SK-N-SH (cell line): Measurements from ENCODE around the gene MYO1D. TPM values are rescaled to one million over a fixed set of nuclear protein-coding genes. Genes with fewer than 3 reads are reported as not detected.

Source experiments
- CTCF ChIA-PET: fragments of 300-600, 350-600 bp; formaldehyde crosslinking; extraction: SDS; loops from one replicate; lab custom pipeline; 2021; lab: Yijun Ruan, JAX
- POLR2A ChIA-PET: fragments of 350-600 bp; sonication (Branson Sonifier 250); formaldehyde crosslinking; extraction: SDS; loops from one replicate; lab custom pipeline; 2020; ENCODE audit warnings: antibody characterized with exemption, inconsistent platforms; lab: Yijun Ruan, JAX
- DNase-seq: peaks from one replicate; pipeline ENCODE4 v3.0.0; 2012
- H2AFZ ChIP-seq: fragments of 200-600 bp; sonication (generic); 2 replicates; pipeline ENCODE4 v1.8.1; 2016; ENCODE audit warnings: antibody characterized with exemption, mild to moderate bottlenecking, low read depth
- H3F3A ChIP-seq: fragments of 200-600 bp; sonication (generic); replicated peaks from 2 replicates; pipeline ENCODE3; 2016; ENCODE audit warnings: antibody characterized with exemption, mild to moderate bottlenecking; ENCODE audit not compliant: insufficient read depth
- H3K27ac ChIP-seq, 2 experiments: fragments of 200-500 bp in 1 of 2; fragments of 200-600 bp in 1 of 2; sonication (Bioruptor generic) in 1 of 2; sonication (generic), shearing (Covaris generic) in 1 of 2; 2 replicates each; pipeline versions ENCODE4 v1.5.1 to v1.6.1; 2014 to 2016; ENCODE audit warnings: low read depth in 2 of 2, inconsistent platforms in 1 of 2, low read length in 1 of 2, mild to moderate bottlenecking in 1 of 2, mixed read lengths in 1 of 2
- H3K27me3 ChIP-seq: fragments of 200-600 bp; sonication (generic), shearing (Covaris generic); 2 replicates; pipeline ENCODE4 v1.6.1; 2016; ENCODE audit warnings: mixed run types; ENCODE audit not compliant: insufficient read depth
- H3K36me3 ChIP-seq, 2 experiments: fragments of 200-500 bp in 1 of 2; fragments of 200-600 bp in 1 of 2; sonication (Bioruptor generic) in 1 of 2; sonication (generic) in 1 of 2; replicated peaks in 1 of 2; 2 replicates each; pipeline versions ENCODE3 to v1.5.1; 2014 to 2016; ENCODE audit warnings: low read length in 1 of 2, mild to moderate bottlenecking in 1 of 2; ENCODE audit not compliant: insufficient read depth in 2 of 2, control insufficient read depth in 1 of 2
- H3K4me1 ChIP-seq, 2 experiments: fragments of 200-500 bp in 1 of 2; fragments of 200-600 bp in 1 of 2; sonication (Bioruptor generic) in 1 of 2; sonication (generic), shearing (Covaris generic) in 1 of 2; 2 replicates each; pipeline versions ENCODE4 v1.5.1 to v1.6.1; 2014 to 2016; ENCODE audit warnings: low read depth in 1 of 2, low read length in 1 of 2, mixed run types in 1 of 2; ENCODE audit not compliant: insufficient read depth in 2 of 2, control insufficient read depth in 1 of 2
- H3K4me2 ChIP-seq: fragments of 200-600 bp; sonication (generic), shearing (Covaris generic); 2 replicates; pipeline ENCODE4 v1.6.1; 2017; ENCODE audit warnings: mixed run types
- H3K4me3 ChIP-seq, 2 experiments: fragments of 200-500 bp in 1 of 2; fragments of 200-600 bp in 1 of 2; sonication (Bioruptor generic) in 1 of 2; sonication (generic), shearing (Covaris generic) in 1 of 2; 2 replicates each; pipeline versions ENCODE4 v1.5.1 to v1.8.1; 2014 to 2016; ENCODE audit warnings: low read depth in 2 of 2, inconsistent platforms in 1 of 2, low read length in 1 of 2, mild to moderate bottlenecking in 1 of 2, mixed read lengths in 1 of 2, moderate library complexity in 1 of 2
- H3K79me2 ChIP-seq: fragments of 200-600 bp; sonication (generic); 2 replicates; pipeline ENCODE4 v1.8.1; 2017; ENCODE audit warnings: mild to moderate bottlenecking; ENCODE audit not compliant: insufficient read depth
- H3K9ac ChIP-seq: fragments of 200-600 bp; sonication (generic); 2 replicates; pipeline ENCODE4 v1.6.1; 2017; ENCODE audit warnings: mixed run types
- H3K9me2 ChIP-seq: fragments of 200-600 bp; sonication (generic); 2 replicates; pipeline ENCODE4 v1.6.1; 2017; ENCODE audit warnings: mixed run types
- H3K9me3 ChIP-seq: fragments of 200-600 bp; sonication (generic); 2 replicates; pipeline ENCODE4 v1.6.1; 2017; ENCODE audit warnings: mixed run types, mild to moderate bottlenecking, moderate library complexity
- H4K20me1 ChIP-seq: fragments of 200-600 bp; sonication (generic); 2 replicates; pipeline ENCODE4 v1.6.1; 2017; ENCODE audit warnings: mild to moderate bottlenecking, mixed run types; ENCODE audit not compliant: insufficient read depth
- FOSL2 ChIP-seq: IDR thresholded peaks from 2 replicates; pipeline ENCODE4 v1.4.0; 2012; ENCODE audit warnings: low read depth, mild to moderate bottlenecking, moderate library complexity, borderline replicate concordance
- FOXJ3 ChIP-seq: sonication (generic); formaldehyde crosslinking; IDR thresholded peaks from 2 replicates; pipeline ENCODE4 v1.5.1; 2020; ENCODE audit warnings: mild to moderate bottlenecking, missing genetic modification reagents
- JUND ChIP-seq: IDR thresholded peaks from 2 replicates; pipeline ENCODE4 v1.4.0; 2012
- MEF2A ChIP-seq: IDR thresholded peaks from 2 replicates; pipeline ENCODE4 v1.4.0; 2012; ENCODE audit warnings: low read depth, borderline replicate concordance
- NFIC ChIP-seq: IDR thresholded peaks from 2 replicates; pipeline ENCODE4 v1.4.0; 2012; ENCODE audit warnings: borderline replicate concordance
- NRF1 ChIP-seq: IDR thresholded peaks from 2 replicates; pipeline ENCODE4 v1.6.1; 2012; ENCODE audit warnings: low read depth, mild to moderate bottlenecking, low read length
- RAD21 ChIP-seq: IDR thresholded peaks from 2 replicates; pipeline ENCODE4 v1.6.1; 2012; ENCODE audit warnings: mild to moderate bottlenecking, low read length
- SIN3A ChIP-seq: IDR thresholded peaks from 2 replicates; pipeline ENCODE4 v1.6.1; 2012; ENCODE audit warnings: low read depth, mild to moderate bottlenecking, low read length, moderate library complexity, borderline replicate concordance
- SMC3 ChIP-seq: IDR thresholded peaks from 2 replicates; pipeline ENCODE4 v1.6.1; 2012; ENCODE audit warnings: low read depth, low read length, improper control_type of control experiment
- TCF12 ChIP-seq: IDR thresholded peaks from 2 replicates; pipeline ENCODE4 v1.4.0; 2012
- USF2 ChIP-seq: fragments of 150-350 bp; IDR thresholded peaks from 2 replicates; pipeline ENCODE4 v1.6.1; 2017; ENCODE audit warnings: antibody characterized with exemption, low read length, low read depth, borderline replicate concordance
- YY1 ChIP-seq: IDR thresholded peaks from 2 replicates; pipeline ENCODE4 v1.4.0; 2012; ENCODE audit warnings: low read depth, mild to moderate bottlenecking
- WGBS: methylation state at CpG from one replicate; pipeline ENCODE4 v1.1.6; 2017; ENCODE audit warnings: low lambda C conversion rate; 5-methylcytosine and 5-hydroxymethylcytosine counted together
- polyA plus RNA-seq, 3 experiments: library from polyadenylated mRNA; depleted of rRNA; stranded (reverse); fragments of >200 nt; gene quantifications; 2 replicates each; pipeline ENCODE4 v1.2.3, GENCODE V29; 2012
- TF ChIP-seq, protein P1 (sequence below): IDR thresholded peaks from 2 replicates; pipeline ENCODE4 v1.4.0; 2012; ENCODE audit warnings: low read depth
- TF ChIP-seq, protein P2 (sequence below): IDR thresholded peaks from 2 replicates; pipeline ENCODE4 v1.4.0; 2012; ENCODE audit warnings: low read depth, borderline replicate concordance
- TF ChIP-seq, protein P3 (sequence below): fragments of 200-600 bp; sonication (generic); IDR thresholded peaks from 2 replicates; pipeline ENCODE4 v1.6.1; 2017; ENCODE audit warnings: antibody characterized with exemption, mild to moderate bottlenecking, moderate library complexity
- TF ChIP-seq, protein P4 (sequence below): IDR thresholded peaks from 2 replicates; pipeline ENCODE4 v1.4.0; 2012; ENCODE audit warnings: low read depth, borderline replicate concordance

Gene MYO1D
- polyA plus RNA-seq, 1 of the 3 experiments (the other 2 are of a cell fraction) = 20.4 TPM

DNA sequence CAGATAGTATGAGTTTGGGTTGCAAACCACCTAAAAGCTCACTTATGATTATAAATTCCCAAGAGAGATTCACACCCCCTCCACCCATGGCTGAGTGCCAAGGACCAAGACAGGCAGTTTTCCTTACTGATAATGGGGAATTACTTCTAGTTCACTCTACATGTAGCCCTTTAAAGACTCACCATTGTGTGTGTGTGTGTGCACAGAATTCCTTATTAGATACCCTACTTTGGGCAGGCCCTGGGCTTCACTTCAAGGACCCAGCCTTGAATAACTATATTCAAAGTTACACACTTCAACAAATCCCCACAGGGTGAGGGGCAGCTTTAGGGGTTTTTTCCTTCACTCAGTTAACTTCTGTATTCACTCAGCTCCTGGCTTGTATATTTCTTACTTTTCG lies 143.5 kb downstream of the MYO1D start:
- H3K36me3 ChIP-seq = peaks cover 13 to 25% of the 10 kb centered on the region in 2 experiments
- no peak overlapping the region for H3K9ac ChIP-seq
- DNase-seq = no peak
- no peak for TF ChIP-seq FOSL2
- TF ChIP-seq SIN3A = no peak
- TF ChIP-seq NRF1 = no peak
- TF ChIP-seq YY1 = no peak
- no peak for TF ChIP-seq MEF2A
- no peak for TF ChIP-seq SMC3
- no peak overlapping the region for H2AFZ ChIP-seq
- no peaks in the 10 kb centered on the region for H3K79me2 ChIP-seq
- H3K4me1 ChIP-seq = no peaks in the 10 kb centered on the region
- ChIA-PET POLR2A (no interaction called here), CTCF (interaction anchor here (1.3 to 2.2 kb wide), 2 partner anchors 74 to 249 kb away, joined by 5 to 8 read pairs; no protein-coding TSS in a partner anchor)
- H3F3A ChIP-seq = peaks cover 7% of the 10 kb centered on the region
- H3K4me2 ChIP-seq = no peak overlapping the region
- H3K27me3 ChIP-seq = no peaks in the 10 kb centered on the region
- no peaks in the 10 kb centered on the region; the same call in 1 of the 2 replicates for H3K9me3 ChIP-seq
- no peak overlapping the region for H3K4me3 ChIP-seq
- 95% methylated on average over 1 of the region's 1 CpG for WGBS
- no peak overlapping the region for H3K27ac ChIP-seq
- no peaks in the 10 kb centered on the region for H4K20me1 ChIP-seq
- no peaks in the 10 kb centered on the region for H3K9me2 ChIP-seq

GRCh38 chr17:32732900-32733299 lies 144.0 kb downstream of the MYO1D start:
- H3K9ac ChIP-seq = no peak overlapping the region
- H3K9me3 ChIP-seq = no peaks in the 10 kb centered on the region; the same call in 1 of the 2 replicates
- no peak for DNase-seq
- H3K36me3 ChIP-seq = peaks cover 13 to 27% of the 10 kb centered on the region in 2 experiments
- 94% methylated on average over 5 of the region's 6 CpGs for WGBS
- no peaks in the 10 kb centered on the region for H3K9me2 ChIP-seq
- H3K4me1 ChIP-seq = no peaks in the 10 kb centered on the region
- no peak overlapping the region for H2AFZ ChIP-seq
- H3K4me2 ChIP-seq = no peak overlapping the region
- POLR2A ChIA-PET = no interaction called here
- H4K20me1 ChIP-seq = no peaks in the 10 kb centered on the region
- no peaks in the 10 kb centered on the region for H3K79me2 ChIP-seq
- H3F3A ChIP-seq = peaks cover 7% of the 10 kb centered on the region
- CTCF ChIA-PET = interaction anchor here (1.2 to 2.2 kb wide), 3 partner anchors 22 to 249 kb away, joined by 3 to 8 read pairs (median 5); no protein-coding TSS in a partner anchor
- TF ChIP-seq, protein P1, sequence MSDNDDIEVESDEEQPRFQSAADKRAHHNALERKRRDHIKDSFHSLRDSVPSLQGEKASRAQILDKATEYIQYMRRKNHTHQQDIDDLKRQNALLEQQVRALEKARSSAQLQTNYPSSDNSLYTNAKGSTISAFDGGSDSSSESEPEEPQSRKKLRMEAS = no peak
- TF ChIP-seq, protein P2, sequence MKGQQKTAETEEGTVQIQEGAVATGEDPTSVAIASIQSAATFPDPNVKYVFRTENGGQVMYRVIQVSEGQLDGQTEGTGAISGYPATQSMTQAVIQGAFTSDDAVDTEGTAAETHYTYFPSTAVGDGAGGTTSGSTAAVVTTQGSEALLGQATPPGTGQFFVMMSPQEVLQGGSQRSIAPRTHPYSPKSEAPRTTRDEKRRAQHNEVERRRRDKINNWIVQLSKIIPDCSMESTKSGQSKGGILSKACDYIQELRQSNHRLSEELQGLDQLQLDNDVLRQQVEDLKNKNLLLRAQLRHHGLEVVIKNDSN = no peak
- no peak for TF ChIP-seq FOXJ3 (CRISPR knock-in tag)
- no peak for TF ChIP-seq JUND
- no peak for TF ChIP-seq MEF2A
- no peak overlapping the region for H3K4me3 ChIP-seq
- H3K27ac ChIP-seq = no peak overlapping the region
- no peaks in the 10 kb centered on the region for H3K27me3 ChIP-seq

GRCh38 chr17:32732296-32732642 lies 144.7 kb downstream of the MYO1D start:
- Histone ChIP-seq H4K20me1 (no peaks in the 10 kb centered on the region), H3K9me2 (no peaks in the 10 kb centered on the region), H3K79me2 (no peaks in the 10 kb centered on the region), H3K9me3 (no peaks in the 10 kb centered on the region; the same call in 1 of the 2 replicates), H2AFZ (no peak overlapping the region), H3K36me3 (peaks cover 13 to 27% of the 10 kb centered on the region in 2 experiments), H3K4me3 (no peak overlapping the region; a peak in 1 of 4 replicates), H3K4me2 (no peak overlapping the region), H3K9ac (no peak overlapping the region), H3K27me3 (no peaks in the 10 kb centered on the region), H3K4me1 (no peaks in the 10 kb centered on the region), H3F3A (peaks cover 7% of the 10 kb centered on the region), H3K27ac (no peak overlapping the region)
- POLR2A ChIA-PET = no interaction called here
- no peak for DNase-seq
- 100% methylated on average over 1 of the region's 2 CpGs for WGBS
- CTCF ChIA-PET = interaction anchor here (1.2 kb wide), 1 partner anchor 23 kb away, joined by 3 read pairs; no protein-coding TSS in a partner anchor
- TF ChIP-seq, protein P3, sequence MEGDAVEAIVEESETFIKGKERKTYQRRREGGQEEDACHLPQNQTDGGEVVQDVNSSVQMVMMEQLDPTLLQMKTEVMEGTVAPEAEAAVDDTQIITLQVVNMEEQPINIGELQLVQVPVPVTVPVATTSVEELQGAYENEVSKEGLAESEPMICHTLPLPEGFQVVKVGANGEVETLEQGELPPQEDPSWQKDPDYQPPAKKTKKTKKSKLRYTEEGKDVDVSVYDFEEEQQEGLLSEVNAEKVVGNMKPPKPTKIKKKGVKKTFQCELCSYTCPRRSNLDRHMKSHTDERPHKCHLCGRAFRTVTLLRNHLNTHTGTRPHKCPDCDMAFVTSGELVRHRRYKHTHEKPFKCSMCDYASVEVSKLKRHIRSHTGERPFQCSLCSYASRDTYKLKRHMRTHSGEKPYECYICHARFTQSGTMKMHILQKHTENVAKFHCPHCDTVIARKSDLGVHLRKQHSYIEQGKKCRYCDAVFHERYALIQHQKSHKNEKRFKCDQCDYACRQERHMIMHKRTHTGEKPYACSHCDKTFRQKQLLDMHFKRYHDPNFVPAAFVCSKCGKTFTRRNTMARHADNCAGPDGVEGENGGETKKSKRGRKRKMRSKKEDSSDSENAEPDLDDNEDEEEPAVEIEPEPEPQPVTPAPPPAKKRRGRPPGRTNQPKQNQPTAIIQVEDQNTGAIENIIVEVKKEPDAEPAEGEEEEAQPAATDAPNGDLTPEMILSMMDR = no peak
- TF ChIP-seq NFIC = no peak
- TF ChIP-seq FOSL2 = no peak
- no peak for TF ChIP-seq TCF12
- no peak for TF ChIP-seq RAD21
- TF ChIP-seq USF2 = no peak
- TF ChIP-seq, protein P4, sequence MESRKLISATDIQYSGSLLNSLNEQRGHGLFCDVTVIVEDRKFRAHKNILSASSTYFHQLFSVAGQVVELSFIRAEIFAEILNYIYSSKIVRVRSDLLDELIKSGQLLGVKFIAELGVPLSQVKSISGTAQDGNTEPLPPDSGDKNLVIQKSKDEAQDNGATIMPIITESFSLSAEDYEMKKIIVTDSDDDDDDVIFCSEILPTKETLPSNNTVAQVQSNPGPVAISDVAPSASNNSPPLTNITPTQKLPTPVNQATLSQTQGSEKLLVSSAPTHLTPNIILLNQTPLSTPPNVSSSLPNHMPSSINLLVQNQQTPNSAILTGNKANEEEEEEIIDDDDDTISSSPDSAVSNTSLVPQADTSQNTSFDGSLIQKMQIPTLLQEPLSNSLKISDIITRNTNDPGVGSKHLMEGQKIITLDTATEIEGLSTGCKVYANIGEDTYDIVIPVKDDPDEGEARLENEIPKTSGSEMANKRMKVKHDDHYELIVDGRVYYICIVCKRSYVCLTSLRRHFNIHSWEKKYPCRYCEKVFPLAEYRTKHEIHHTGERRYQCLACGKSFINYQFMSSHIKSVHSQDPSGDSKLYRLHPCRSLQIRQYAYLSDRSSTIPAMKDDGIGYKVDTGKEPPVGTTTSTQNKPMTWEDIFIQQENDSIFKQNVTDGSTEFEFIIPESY = no peak
